Suprapubic skin (tissue), 4 donors: ENCODE measurements around the gene NOD1. TPM values are rescaled to one million over a fixed set of nuclear protein-coding genes. Genes with fewer than 3 reads are reported as not detected.
A peak's percentile ranks its signal among the peaks of the same experiment; 100 is the strongest.

Source experiments
- DNase-seq, 2 donors: peaks; one replicate each; pipeline ENCODE4 v3.0.0-alpha.2; 2019; ENCODE audit warnings: low spot score in 2 of 2
- H3K27ac ChIP-seq: fragments of 200-600 bp; sonication (generic); one replicate; pipeline ENCODE4 v1.5.1; 2019
- H3K27me3 ChIP-seq: fragments of 200-600 bp; sonication (generic); one replicate; pipeline ENCODE4 v1.5.1; 2019
- H3K36me3 ChIP-seq: fragments of 200-600 bp; sonication (generic); one replicate; pipeline ENCODE4 v1.5.1; 2019
- H3K4me1 ChIP-seq: fragments of 200-600 bp; sonication (generic); one replicate; pipeline ENCODE4 v1.5.1; 2019
- H3K4me3 ChIP-seq: fragments of 200-600 bp; sonication (generic); one replicate; pipeline ENCODE4 v1.5.1; 2019; ENCODE audit warnings: mild to moderate bottlenecking
- H3K9me3 ChIP-seq: fragments of 200-600 bp; sonication (generic); one replicate; pipeline ENCODE4 v1.5.1; 2019
- EP300 ChIP-seq: sonication (generic); formaldehyde crosslinking; IDR thresholded peaks from one replicate; pipeline ENCODE4 v1.6.1; 2017; ENCODE audit warnings: antibody characterized with exemption
- POLR2A ChIP-seq, 2 donors: fragments of 450-650 bp; IDR thresholded peaks; one replicate each; pipeline ENCODE4 v1.6.1; 2017; ENCODE audit warnings: antibody characterized with exemption in 2 of 2, mild to moderate bottlenecking in 2 of 2, moderate library complexity in 2 of 2
- POLR2AphosphoS5 ChIP-seq, 3 donors: sonication (generic); formaldehyde crosslinking; IDR thresholded peaks; one replicate each; pipeline ENCODE4 v1.6.1; 2017; ENCODE audit warnings: antibody characterized with exemption in 3 of 3
- WGBS: methylation state at CpG from one replicate; pipeline ENCODE4 v1.1.5; 2018; 5-methylcytosine and 5-hydroxymethylcytosine counted together
- total RNA-seq, 4 donors: library from RNA; depleted of rRNA; stranded (reverse); fragments of >200 nt; gene quantifications; one replicate each; pipeline ENCODE4 v1.1.0, GENCODE V29; 2016
- TF ChIP-seq, protein P1 (sequence below), 2 donors: fragments of 200-600 bp in 1 of 2; fragments of 450-650 bp in 1 of 2; sonication (generic) in 1 of 2; IDR thresholded peaks; one replicate each; pipeline ENCODE4 v1.5.1; 2016 to 2019; ENCODE audit warnings: antibody characterized with exemption in 2 of 2, mild to moderate bottlenecking in 1 of 2, moderate library complexity in 1 of 2

Gene NOD1
- total RNA-seq, 4 donors from 2014 or later = 9.2 to 22.8 (median 13.4) TPM

DNA sequence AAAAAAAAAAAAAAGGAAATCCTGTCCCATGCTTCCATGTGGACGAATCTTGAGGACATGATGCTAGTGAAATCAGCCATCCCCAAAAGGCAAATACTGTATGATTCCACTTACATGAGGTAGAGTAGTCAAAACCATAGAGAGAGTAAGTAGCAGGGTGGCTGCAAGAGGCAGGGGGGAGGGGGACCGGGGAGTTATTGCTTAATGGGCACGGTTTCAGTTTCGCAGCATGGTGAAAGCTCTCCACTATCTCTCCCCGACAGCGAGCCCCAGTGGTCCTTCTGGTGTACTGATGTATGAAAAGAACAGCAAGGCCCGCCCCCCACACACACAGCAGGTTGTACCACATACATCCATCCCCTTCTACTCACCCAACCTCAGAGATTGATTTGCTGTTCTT, 32.8 kb downstream of the NOD1 start:
- WGBS = 64% methylated on average over 7 of the region's 7 CpGs
- Histone ChIP-seq H3K36me3 (peaks cover 41% of the 10 kb centered on the region), H3K4me1 (no peaks in the 10 kb centered on the region), H3K27me3 (no peaks in the 10 kb centered on the region), H3K4me3 (no peak overlapping the region), H3K9me3 (no peaks in the 10 kb centered on the region), H3K27ac (no peak overlapping the region)
- DNase-seq = peak; percentile 82 to 88
- TF ChIP-seq, protein P1, sequence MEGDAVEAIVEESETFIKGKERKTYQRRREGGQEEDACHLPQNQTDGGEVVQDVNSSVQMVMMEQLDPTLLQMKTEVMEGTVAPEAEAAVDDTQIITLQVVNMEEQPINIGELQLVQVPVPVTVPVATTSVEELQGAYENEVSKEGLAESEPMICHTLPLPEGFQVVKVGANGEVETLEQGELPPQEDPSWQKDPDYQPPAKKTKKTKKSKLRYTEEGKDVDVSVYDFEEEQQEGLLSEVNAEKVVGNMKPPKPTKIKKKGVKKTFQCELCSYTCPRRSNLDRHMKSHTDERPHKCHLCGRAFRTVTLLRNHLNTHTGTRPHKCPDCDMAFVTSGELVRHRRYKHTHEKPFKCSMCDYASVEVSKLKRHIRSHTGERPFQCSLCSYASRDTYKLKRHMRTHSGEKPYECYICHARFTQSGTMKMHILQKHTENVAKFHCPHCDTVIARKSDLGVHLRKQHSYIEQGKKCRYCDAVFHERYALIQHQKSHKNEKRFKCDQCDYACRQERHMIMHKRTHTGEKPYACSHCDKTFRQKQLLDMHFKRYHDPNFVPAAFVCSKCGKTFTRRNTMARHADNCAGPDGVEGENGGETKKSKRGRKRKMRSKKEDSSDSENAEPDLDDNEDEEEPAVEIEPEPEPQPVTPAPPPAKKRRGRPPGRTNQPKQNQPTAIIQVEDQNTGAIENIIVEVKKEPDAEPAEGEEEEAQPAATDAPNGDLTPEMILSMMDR (IDR thresholded peaks at IDR 0.05) = peak in 1 of 2 donors; percentile 15
- TF ChIP-seq POLR2AphosphoS5 (IDR thresholded peaks at IDR 0.05) = no peak

DNA sequence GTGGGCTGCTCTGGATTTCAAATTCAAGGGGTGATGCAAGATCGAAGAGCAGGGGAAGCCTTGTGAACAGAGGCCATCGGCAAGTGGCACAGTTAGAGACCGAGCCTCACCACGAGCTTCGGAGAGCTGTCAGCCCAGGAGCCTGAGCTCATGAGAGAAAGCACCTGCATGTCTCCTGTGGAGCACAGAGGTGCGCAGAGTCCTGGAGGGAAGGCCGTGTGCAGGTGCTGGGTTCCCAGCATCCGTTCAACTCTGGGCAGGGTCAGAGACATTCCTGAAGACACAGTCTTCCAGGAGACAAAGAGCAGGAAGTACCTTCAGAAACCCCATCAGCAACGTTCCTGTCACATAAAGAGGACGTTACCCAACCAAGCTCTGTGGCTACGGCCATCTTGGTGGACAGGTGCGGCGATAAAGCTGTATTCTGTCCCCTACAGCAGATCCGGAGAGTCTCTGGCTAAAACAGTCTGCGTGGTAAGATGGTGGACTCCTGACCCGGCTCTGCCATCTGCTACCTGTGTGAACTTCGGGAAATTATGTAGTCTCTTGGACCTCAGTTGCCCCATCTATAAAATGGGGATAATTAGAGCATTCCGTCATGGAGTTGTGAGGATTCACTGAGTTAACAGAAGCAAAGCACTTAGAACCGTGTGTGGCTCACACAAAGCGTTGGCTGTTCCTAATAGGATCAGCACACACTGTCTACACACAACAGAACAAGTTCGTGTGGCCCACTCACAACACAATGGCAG, 40.6 kb downstream of the NOD1 start:
- Histone ChIP-seq H3K27me3 (no peaks in the 10 kb centered on the region), H3K4me1 (peaks cover 16% of the 10 kb centered on the region), H3K9me3 (no peaks in the 10 kb centered on the region), H3K27ac (no peak overlapping the region), H3K4me3 (no peak overlapping the region), H3K36me3 (peaks cover 45% of the 10 kb centered on the region)
- WGBS = 94% methylated on average over 13 of the region's 21 CpGs
- DNase-seq = no peak
- TF ChIP-seq, protein P1 (IDR thresholded peaks at IDR 0.05) = no peak
- TF ChIP-seq POLR2A (IDR thresholded peaks at IDR 0.05) (no peak), POLR2AphosphoS5 (IDR thresholded peaks at IDR 0.05) (no peak), EP300 (no peak)

DNA sequence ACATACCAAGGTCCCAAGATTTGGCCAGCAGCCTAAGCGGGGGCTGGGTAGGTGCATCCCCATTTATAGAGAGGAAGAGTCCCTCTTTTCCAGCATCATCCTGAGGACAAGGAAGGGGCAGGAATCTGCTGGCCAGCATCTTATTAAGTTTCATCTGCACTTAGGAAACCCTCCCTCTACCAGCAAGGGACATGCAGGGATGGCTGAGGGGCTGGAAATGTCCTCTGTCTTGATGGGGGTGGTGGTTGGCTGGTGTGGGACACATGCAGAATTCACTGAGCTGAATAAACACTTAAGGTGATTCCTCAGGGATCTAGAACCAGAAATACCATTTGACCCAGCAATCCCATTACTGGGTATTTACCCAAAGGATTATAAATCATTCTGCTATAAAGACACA, 42.1 kb downstream of the NOD1 start:
- no peaks in the 10 kb centered on the region for H3K27me3 ChIP-seq
- no peak for DNase-seq
- no peak for TF ChIP-seq POLR2AphosphoS5 (IDR thresholded peaks at IDR 0.05)
- peaks cover 22% of the 10 kb centered on the region for H3K4me1 ChIP-seq
- H3K4me3 ChIP-seq = no peak overlapping the region
- H3K36me3 ChIP-seq = peaks cover 45% of the 10 kb centered on the region
- no peak overlapping the region for H3K27ac ChIP-seq
- H3K9me3 ChIP-seq = no peaks in the 10 kb centered on the region
- WGBS = 100% methylated on average over 1 of the region's 1 CpG

DNA sequence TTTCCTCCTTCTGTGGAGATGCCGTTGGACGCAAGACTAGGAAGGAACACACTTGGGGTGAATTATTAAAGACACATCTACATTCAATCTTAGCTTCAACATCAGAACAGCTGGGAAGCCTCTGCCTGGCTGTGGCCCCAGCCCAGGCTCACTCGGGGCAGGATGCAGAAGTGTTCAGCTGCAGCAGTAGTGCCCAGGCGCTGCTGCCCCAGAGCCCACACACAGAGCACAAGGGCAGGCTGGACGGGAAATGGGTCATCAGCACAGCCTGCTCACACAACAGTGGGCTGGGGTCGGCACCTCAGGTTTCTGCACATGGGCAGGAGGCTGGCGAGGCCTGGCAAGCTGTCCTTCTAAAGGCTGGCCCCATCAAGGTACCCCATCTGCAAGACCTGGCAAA, 42.5 kb downstream of the NOD1 start:
- no peak for TF ChIP-seq POLR2A (IDR thresholded peaks at IDR 0.05)
- no peak for TF ChIP-seq EP300
- TF ChIP-seq POLR2AphosphoS5 (IDR thresholded peaks at IDR 0.05) = no peak
- TF ChIP-seq, protein P1 (IDR thresholded peaks at IDR 0.05) = no peak
- no peak overlapping the region for H3K27ac ChIP-seq
- no peak overlapping the region for H3K4me3 ChIP-seq
- no peak for DNase-seq
- WGBS = 84% methylated on average over 6 of the region's 7 CpGs
- H3K4me1 ChIP-seq = peaks cover 27% of the 10 kb centered on the region
- peaks cover 45% of the 10 kb centered on the region for H3K36me3 ChIP-seq
- H3K27me3 ChIP-seq = no peaks in the 10 kb centered on the region
- no peaks in the 10 kb centered on the region for H3K9me3 ChIP-seq

DNA sequence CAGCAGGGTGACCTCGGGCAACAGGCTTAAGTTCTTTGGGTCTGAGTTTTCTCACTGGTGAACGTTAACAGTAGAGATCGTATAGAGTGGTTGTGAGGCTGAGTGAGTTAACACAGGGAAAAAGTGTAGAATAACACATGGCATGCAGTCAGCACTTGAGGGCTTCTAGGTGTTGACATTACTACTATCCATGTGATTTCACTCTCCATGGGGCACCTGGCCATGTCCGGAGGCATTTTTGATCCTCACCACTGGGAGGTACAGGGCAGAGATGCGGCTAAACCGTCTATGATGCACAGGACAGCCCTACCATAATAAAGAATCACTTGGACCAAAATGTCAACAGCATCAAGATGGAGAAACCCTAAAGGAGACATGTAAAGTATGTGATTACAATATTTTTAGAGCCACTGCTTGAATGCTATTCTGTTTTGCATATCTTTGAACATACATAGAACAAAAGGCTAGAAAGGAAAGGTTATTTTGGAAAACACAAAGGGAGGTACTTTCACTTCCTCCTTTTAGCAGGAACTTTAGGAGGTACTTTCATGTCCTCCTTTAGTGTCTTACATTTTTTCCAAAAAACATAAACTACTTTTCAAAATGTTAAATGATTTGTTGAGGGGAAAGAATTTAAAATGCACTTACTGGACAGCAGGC, 44.3 kb downstream of the NOD1 start:
- H3K9me3 ChIP-seq = no peaks in the 10 kb centered on the region
- 83% methylated on average over 6 of the region's 6 CpGs for WGBS
- H3K27ac ChIP-seq = no peak overlapping the region
- DNase-seq = no peak
- peaks cover 57% of the 10 kb centered on the region for H3K36me3 ChIP-seq
- TF ChIP-seq EP300 = no peak
- TF ChIP-seq POLR2AphosphoS5 (IDR thresholded peaks at IDR 0.05) = no peak
- TF ChIP-seq, protein P1 (IDR thresholded peaks at IDR 0.05) = no peak
- no peak for TF ChIP-seq POLR2A (IDR thresholded peaks at IDR 0.05)
- no peaks in the 10 kb centered on the region for H3K27me3 ChIP-seq
- H3K4me3 ChIP-seq = no peak overlapping the region
- peaks cover 37% of the 10 kb centered on the region for H3K4me1 ChIP-seq
